Esophagus muscularis mucosa (tissue), 4 donors: Measurements from ENCODE around the gene DNAH1. TPM values are rescaled to one million over a fixed set of nuclear protein-coding genes. Genes with fewer than 3 reads are reported as not detected.
A peak's percentile ranks its signal among the peaks of the same experiment; 100 is the strongest.

ENCODE experiments used
- DNase-seq: peaks from one replicate; pipeline ENCODE4 v3.0.0-alpha.2; 2017; ENCODE audit errors: extremely low spot score
- H3K27ac ChIP-seq, 4 donors: fragments of 200-600 bp; sonication (generic); replicated peaks in 1 of 4; 1 replicate in 3 of 4; 2 replicates in 1 of 4; pipeline ENCODE4 v1.5.1; 2016 to 2019; ENCODE audit warnings: mild to moderate bottlenecking in 1 of 4
- H3K27me3 ChIP-seq, 4 donors: fragments of 200-600 bp; sonication (generic); one replicate each; pipeline versions ENCODE4 v1.5.1 to v1.6.0; 2016 to 2019
- H3K36me3 ChIP-seq, 4 donors: fragments of 200-600 bp; sonication (generic); one replicate each; pipeline ENCODE4 v1.5.1; 2016 to 2019
- H3K4me1 ChIP-seq, 4 donors: fragments of 200-600 bp; sonication (generic); one replicate each; pipeline ENCODE4 v1.5.1; 2016 to 2019
- H3K4me3 ChIP-seq, 4 donors: fragments of 200-600 bp; sonication (generic); 1 replicate in 2 of 4; 2 replicates in 2 of 4; pipeline ENCODE4 v1.5.1; 2016 to 2019; ENCODE audit warnings: mild to moderate bottlenecking in 4 of 4, moderate library complexity in 1 of 4
- H3K9me3 ChIP-seq, 4 donors: fragments of 200-600 bp; sonication (generic); 1 replicate in 3 of 4; 2 replicates in 1 of 4; pipeline ENCODE4 v1.5.1; 2016 to 2019
- CTCF ChIP-seq, 3 experiments: fragments of 200-600 bp in 2 of 3; fragments of 450-650 bp in 1 of 3; sonication (generic) in 2 of 3; IDR thresholded peaks; one replicate each; pipeline ENCODE4 v1.5.1; 2017 to 2019; ENCODE audit warnings: antibody characterized with exemption in 3 of 3, mild to moderate bottlenecking in 2 of 3, moderate library complexity in 1 of 3
- EP300 ChIP-seq: sonication (generic); formaldehyde crosslinking; IDR thresholded peaks from one replicate; pipeline ENCODE4 v1.6.1; 2017; ENCODE audit warnings: antibody characterized with exemption
- POLR2A ChIP-seq: fragments of 450-650 bp; IDR thresholded peaks from one replicate; pipeline ENCODE4 v1.6.1; 2017; ENCODE audit warnings: antibody characterized with exemption, moderate library complexity, mild to moderate bottlenecking, low read depth
- POLR2AphosphoS5 ChIP-seq, 2 donors: sonication (generic); formaldehyde crosslinking; IDR thresholded peaks; one replicate each; pipeline ENCODE4 v1.6.1; 2017; ENCODE audit warnings: antibody characterized with exemption in 2 of 2
- WGBS: methylation state at CpG from one replicate; pipeline ENCODE4 v1.1.5; 2018; 5-methylcytosine and 5-hydroxymethylcytosine counted together
- intact Hi-C: fragments of 100-400 bp; cut with DNase I; formaldehyde crosslinking; loops from one replicate; pipeline ENCODE4 v1.15.1; 2023
- total RNA-seq, 4 donors: library from RNA; depleted of rRNA; stranded (reverse); fragments of >200 nt; gene quantifications; one replicate each; pipeline versions ENCODE4 v1.1.0 to v1.2.1, GENCODE V29; 2016

The DNAH1 gene
- total RNA-seq, 4 donors from 2014 or later, result 3.4 to 5.4 (median 3.6) TPM

GRCh38 chr3:52311576-52312119 is 4.5 kb upstream of the DNAH1 start:
- no peaks in the 10 kb centered on the region for H3K27me3 ChIP-seq
- no peak for TF ChIP-seq EP300
- no peak for TF ChIP-seq CTCF (IDR thresholded peaks at IDR 0.05)
- TF ChIP-seq POLR2AphosphoS5 (IDR thresholded peaks at IDR 0.05), result no peak
- H3K27ac ChIP-seq, result no peak overlapping the region
- peaks cover 0 to 10% (median 8%) of the 10 kb centered on the region in 4 donors for H3K36me3 ChIP-seq
- H3K9me3 ChIP-seq, result no peaks in the 10 kb centered on the region
- H3K4me1 ChIP-seq, result peaks cover 7 to 16% (median 15%) of the 10 kb centered on the region in 4 donors
- WGBS, result no CpG with 5 or more reads among the region's 9 CpGs
- no peak overlapping the region for H3K4me3 ChIP-seq
- DNase-seq, result no peak
- intact Hi-C loops, result no loop called here

GRCh38 chr3:52313188-52313773 is 2.8 kb upstream of the DNAH1 start:
- H3K27me3 ChIP-seq, result no peaks in the 10 kb centered on the region
- intact Hi-C loops, result no loop called here
- peaks cover 0 to 10% (median 8%) of the 10 kb centered on the region in 4 donors for H3K36me3 ChIP-seq
- H3K27ac ChIP-seq, result peak overlapping the region in 3 of 4 donors; percentile 46 to 51 (median 47)
- H3K9me3 ChIP-seq, result no peaks in the 10 kb centered on the region
- TF ChIP-seq EP300 (no peak), POLR2AphosphoS5 (IDR thresholded peaks at IDR 0.05) (no peak), POLR2A (no peak), CTCF (IDR thresholded peaks at IDR 0.05) (no peak)
- DNase-seq, result no peak
- 80% methylated on average over 2 of the region's 2 CpGs for WGBS
- H3K4me1 ChIP-seq, result peaks cover 19 to 29% (median 28%) of the 10 kb centered on the region in 4 donors
- H3K4me3 ChIP-seq, result no peak overlapping the region

GRCh38 chr3:52313774-52314188 is 2.3 kb upstream of the DNAH1 start:
- TF ChIP-seq POLR2AphosphoS5 (IDR thresholded peaks at IDR 0.05), result peak; percentile 25 to 46
- no peak for TF ChIP-seq EP300
- TF ChIP-seq CTCF (IDR thresholded peaks at IDR 0.05), result no peak
- no peak for TF ChIP-seq POLR2A

GRCh38 chr3:52314489-52314888 is 1.6 kb upstream of the DNAH1 start:
- Histone ChIP-seq H3K27ac (no peak overlapping the region), H3K9me3 (no peaks in the 10 kb centered on the region), H3K4me1 (peaks cover 24 to 30% (median 29%) of the 10 kb centered on the region in 4 donors), H3K27me3 (no peaks in the 10 kb centered on the region), H3K36me3 (peaks cover 0 to 10% (median 8%) of the 10 kb centered on the region in 4 donors), H3K4me3 (no peak overlapping the region)
- 100% methylated on average over 3 of the region's 3 CpGs for WGBS
- no peak for DNase-seq
- intact Hi-C loops, result no loop called here
- TF ChIP-seq POLR2AphosphoS5 (IDR thresholded peaks at IDR 0.05), result no peak
- TF ChIP-seq EP300, result no peak
- TF ChIP-seq POLR2A, result no peak
- no peak for TF ChIP-seq CTCF (IDR thresholded peaks at IDR 0.05)

More at GRCh38 chr3:52313774-52314188, 2.3 kb upstream of the DNAH1 start:
- Histone ChIP-seq H3K27ac (peak overlapping the region; percentile 15 to 51 (median 46)), H3K4me1 (peaks cover 23 to 30% (median 29%) of the 10 kb centered on the region in 4 donors), H3K36me3 (peaks cover 0 to 10% (median 8%) of the 10 kb centered on the region in 4 donors), H3K9me3 (no peaks in the 10 kb centered on the region), H3K27me3 (no peaks in the 10 kb centered on the region), H3K4me3 (no peak overlapping the region)
- 52% methylated on average over 3 of the region's 4 CpGs for WGBS
- DNase-seq, result no peak
- intact Hi-C loops, result no loop called here
